Amniotic epithelial cell (primary cell): ENCODE results near the gene TMEM38A.
"Not testable (repeated sequence)": the region's sequence is repeated elsewhere in the genome, so short reads cannot be mapped to it uniquely, and the experiment has no call there.

ENCODE experiments used
- DNase-seq: peaks from one replicate; pipeline ENCODE4 v3.0.0-alpha.2; 2010; ENCODE audit warnings: low read depth

TMEM38A gene

DNA sequence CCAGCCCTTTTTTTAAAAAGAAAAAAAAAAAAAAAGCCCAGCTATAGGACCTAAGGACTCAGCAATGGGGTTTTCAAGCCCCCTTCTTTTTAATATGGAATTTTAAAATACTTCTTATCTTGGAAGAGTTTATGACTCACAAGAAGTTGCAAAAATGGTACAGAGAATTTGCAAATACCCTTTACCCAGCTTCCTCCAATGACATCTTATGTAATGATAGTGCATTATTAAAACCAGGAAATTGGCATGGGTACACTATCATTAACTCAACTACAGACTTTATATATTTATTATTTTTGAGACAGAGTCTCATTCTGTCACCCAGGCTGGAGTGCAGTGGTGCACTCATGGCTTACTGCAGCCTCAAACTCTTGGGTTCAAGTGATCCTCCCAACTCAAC, 16.1 kb downstream of the TMEM38A start:
- DNase-seq = peak; percentile 21

DNA sequence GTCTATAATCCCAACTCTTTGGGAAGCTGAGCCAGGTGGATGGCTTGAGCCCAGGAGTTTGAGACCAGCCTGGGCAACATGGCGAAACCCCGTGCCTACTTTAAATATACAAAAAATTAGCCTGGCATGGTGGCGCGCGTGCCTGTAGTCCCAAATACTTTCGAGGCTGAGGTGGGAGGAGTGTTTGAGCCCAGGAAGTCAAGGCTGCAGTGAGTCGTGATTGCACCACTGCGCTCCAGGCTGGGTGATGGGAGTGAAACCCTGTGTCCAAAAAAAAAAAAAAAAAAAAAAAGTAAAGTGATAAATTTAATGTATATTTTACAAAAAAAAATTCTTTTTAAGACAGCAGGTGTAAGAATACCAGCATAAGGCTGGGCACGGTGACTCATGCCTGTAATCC, 17.6 kb downstream of the TMEM38A start:
- no peak for DNase-seq

DNA sequence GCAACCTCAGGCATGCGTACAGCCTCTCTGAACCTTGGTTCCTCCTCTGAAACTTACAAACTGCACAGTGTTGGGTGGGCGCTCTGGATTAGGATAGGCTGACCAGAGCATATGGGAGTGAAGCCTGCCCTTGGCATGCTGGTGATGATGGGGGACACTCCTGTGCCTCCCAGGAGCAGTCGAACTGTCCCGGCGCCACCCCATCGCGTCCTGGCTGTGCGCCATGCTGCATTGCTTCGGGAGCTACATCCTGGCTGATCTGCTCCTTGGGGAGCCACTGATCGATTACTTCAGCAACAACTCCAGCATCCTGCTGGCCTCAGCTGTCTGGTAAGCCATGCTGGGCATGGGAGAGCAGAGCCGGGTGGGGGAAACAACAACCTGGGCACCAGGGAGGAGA, 18.9 kb downstream of the TMEM38A start:
- no peak for DNase-seq

DNA sequence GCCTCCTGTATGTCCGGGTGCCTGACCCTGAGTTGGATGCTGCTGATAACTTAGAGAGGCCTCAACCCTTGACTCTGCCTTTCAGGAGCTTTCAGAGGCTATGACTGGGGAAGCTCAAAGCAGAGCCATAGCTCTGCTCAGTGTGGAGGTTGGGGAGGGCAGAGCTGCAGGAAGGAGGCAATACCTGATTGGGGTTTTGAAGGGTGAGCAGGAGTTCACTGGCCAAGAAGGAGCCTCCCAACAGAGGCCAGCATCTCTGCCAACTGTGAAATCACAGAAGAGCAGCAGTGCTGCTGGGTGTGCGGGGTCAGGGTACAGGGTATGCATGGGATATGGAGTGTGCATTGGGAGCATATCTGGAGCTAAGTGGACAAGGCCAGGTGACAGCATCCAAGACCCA, 21.6 kb downstream of the TMEM38A start:
- no peak for DNase-seq

DNA sequence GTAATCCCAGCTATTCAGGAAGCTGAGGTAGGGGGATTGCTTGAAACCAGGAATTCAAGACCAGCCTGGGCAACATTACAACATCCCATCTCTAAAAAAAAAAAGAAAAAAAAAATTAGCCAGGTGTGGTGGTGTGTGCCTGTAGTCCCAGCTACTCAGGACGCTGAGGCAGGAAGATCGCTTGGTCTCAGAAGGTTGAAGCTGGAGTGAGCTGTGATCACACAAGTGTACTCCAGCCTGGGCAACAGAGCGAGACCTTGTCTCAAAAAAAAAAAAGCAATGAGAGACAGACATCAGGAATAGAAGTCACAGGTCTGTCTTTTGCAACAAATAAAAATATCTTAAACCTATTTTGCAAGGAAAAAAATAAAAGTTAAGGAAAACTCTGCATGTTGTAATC, 23.3 kb downstream of the TMEM38A start:
- DNase-seq = no peak

DNA sequence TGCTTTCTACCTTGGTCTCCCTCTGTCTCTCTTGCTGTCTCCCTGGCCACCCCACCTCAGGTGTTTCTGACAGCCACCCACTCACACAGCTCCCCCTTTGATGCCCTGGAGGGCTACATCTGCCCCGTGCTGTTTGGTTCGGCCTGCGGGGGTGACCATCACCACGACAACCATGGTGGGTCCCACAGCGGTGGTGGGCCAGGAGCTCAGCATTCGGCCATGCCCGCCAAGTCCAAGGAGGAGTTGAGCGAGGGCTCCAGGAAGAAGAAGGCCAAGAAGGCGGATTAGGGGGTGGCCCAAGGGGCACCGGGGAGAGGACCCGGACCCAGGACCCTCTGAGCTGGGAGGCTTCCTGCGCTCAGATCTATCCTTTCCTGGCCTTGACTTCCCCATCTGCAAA, 27.1 kb downstream of the TMEM38A start:
- no peak for DNase-seq

DNA sequence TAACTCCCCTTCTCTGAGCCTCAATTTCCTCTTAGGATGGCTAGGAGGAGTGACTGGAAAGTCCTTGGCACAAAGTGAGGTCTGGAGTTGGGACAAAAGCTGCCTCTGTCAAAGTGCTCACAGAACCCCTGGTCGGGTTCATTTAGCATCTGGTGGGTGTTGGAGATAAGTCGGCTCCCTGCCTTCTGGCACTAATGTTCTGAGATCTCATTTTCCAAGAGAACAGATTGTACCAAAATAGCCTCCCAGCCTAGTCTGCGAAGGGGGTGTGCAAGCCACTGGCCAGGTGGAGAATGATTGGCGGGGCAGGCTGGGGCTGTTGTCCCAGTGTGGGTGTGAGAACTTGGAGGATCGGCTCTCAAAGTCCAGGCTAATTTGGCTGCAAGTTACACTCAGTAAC, 38.0 kb downstream of the TMEM38A start:
- no peak for DNase-seq

DNA sequence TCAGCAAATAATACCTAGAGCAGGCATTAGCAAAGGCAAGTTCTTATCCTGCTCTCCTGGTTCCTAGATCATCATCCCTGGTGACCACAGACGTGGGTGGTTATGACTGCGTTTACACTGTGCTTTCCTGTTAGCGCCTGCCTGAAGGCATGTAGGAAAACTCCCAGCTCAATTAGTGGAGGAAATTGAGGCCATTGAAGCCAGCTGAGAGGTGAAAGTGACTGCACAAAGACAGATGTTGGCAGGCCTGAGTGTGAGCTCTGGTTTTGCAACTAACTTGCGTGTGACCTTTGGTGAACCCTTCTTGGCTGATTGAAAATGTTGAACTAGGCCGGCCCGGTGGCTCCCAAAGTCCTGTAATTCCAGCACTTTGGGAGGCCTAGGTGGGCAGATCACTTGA, 41.2 kb downstream of the TMEM38A start:
- peak; percentile 21 for DNase-seq

DNA sequence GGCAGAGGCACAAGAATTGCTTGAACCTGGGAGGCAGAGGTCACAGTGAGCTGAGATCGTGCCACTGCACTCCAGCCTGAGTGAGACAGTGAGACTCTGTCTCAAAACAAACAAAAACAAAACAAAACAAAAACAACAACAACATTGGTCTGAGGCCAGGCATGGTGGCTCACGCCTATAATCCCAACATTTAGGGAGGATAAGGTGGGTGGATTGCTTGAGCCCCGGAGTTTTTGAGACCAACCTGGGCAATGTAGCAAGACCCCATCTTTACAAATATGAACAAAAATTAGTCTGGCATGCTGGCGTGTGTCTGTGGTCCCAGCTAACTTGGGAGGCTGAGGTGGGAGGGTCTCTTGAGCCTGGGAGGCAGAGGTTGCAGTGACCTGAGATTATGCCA, 42.7 kb downstream of the TMEM38A start:
- DNase-seq = no peak

DNA sequence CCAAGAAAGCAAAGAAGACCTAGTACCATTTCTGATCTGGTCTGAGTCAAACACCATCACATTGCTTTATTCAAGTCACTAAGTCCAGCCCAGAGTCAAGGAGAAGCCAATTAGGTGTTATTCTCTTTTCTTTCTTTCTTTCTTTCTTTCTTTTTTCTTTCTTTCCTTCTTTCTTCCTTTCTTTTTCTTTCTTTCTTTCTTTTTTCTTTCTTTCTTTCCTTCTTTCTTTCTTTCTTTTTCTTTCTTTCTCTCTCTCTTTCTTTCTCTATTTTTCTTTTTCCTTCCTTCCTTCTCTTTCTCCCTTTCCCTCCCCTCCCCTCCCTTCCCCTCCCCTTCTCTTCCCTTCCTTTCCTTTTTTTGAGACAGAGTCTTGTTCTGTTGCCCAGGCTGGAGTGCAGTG, 49.9 kb downstream of the TMEM38A start:
- not testable (repeated sequence) for DNase-seq

DNA sequence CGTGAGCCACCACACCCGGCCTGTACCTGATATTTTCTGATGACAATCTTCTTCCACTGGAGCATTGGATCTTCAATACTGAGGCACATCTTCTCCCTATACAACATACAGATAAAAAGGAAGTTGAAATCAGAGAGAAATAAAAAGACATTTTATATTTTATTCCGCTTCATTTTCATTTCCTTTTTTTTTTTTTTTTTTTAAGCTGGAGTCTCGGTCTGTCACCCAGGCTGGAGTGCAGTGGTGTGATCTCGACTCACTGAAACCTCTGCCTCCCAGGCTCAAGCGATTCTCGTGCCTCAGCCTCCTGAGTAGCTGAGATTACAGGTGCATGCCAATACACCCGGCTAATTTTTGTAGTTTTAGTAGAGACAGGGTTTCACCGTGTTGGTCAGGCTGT, 51.4 kb downstream of the TMEM38A start:
- not testable (repeated sequence) for DNase-seq

DNA sequence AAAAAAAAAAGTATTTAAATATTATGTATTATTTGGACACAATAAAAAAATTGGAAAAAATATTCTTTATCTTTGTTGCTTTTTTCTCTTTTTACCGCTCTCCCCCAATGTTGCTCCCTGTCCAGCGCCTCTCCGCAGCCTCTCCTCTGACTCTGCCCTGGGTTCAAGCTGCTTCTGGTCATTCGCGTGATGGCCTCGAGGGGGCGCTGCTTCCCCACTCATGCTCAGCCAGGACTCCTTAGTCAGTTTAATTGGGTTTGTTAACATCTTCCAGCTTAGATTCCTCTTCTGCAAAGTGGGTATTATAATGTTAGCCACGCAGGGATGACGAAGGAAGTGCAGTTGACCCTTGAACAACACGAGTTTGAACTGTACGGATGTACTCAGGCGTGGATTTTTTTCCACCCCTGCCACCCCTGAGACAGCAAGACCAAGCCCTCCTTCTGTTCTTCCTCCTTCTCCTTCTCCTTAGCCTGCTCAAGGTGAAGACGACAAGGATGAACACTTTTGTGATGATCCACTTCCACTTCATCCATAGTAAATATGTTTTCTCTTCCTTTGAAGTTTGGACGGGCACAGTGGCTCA, 53.9 kb downstream of the TMEM38A start:
- DNase-seq = peak; percentile 21

DNA sequence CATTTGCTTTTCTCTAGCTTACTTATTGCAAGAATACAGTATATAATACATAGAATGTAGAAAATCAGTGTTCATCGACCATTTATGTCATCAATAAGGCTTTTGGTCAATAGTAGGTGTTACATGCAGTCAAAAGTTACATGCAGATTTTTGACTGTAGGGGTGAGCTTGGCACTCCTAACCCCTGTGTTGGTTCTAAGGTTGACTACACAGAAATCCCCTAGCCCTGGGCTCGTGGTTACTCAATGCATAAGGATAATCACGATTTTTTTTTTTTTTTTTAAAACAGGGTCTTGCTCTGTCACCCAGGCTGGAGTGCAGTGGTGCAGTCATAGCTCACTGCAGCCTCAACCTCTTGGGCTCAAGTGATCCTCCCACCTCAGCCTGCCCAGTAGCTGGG, 54.7 kb downstream of the TMEM38A start:
- DNase-seq = no peak

DNA sequence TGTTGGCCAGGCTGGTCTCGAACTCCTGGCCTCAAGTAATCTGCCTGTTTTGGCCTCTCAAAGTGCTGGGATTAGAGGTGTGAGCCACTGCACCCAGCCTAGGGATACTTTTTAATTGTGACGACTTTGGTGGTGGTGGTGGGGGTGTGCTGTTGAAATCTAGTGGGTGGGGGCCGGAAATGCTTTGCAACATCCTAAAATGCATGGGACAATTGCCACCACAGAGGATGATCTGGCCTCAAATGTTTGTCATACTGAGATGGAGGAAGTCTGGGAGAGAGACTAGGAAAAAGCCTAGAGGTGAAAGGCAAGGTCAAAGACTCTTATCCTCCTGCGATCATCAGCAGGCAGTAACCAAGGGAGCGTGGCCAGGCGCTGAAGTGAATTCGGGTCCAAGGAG, 60.1 kb downstream of the TMEM38A start:
- no peak for DNase-seq

DNA sequence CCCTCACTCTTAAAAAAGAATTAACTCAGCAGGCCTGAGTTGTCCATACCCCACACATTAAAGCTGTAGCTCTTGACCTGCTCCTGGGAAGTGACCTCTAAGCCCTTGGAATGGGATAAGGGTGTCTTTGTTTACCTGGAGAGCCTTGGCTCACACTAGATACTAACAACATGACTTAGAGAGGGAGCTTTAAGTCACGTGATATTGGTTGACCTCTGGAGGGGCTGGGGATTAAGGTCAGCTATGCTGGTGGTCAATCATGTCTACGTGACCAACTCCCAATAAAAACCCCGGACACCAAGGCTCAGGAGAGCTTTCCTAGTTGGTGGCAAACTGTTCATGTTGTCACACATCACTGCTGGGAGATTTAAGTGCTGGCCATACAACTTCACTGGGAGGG, 61.7 kb downstream of the TMEM38A start:
- no peak for DNase-seq

DNA sequence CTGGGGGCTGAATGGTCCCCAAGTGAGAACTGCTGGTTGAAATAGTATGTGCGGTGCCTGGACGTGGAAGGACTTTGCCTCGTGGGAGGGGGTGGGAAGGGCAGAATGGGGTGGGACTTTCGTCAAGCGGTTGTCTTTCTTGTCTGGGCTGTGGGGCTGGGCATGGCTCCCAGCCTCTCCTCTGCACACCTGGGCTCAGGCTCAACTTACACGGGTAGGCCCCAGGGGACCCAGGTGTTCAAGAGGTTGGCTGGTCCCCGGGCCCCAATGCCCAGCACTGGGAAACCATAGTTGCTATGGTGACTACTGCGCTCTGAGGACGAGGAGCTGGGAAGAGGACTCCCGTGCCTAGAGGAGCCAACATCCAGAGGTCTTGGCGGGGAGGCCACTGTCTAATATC, 66.0 kb downstream of the TMEM38A start:
- no peak for DNase-seq

DNA sequence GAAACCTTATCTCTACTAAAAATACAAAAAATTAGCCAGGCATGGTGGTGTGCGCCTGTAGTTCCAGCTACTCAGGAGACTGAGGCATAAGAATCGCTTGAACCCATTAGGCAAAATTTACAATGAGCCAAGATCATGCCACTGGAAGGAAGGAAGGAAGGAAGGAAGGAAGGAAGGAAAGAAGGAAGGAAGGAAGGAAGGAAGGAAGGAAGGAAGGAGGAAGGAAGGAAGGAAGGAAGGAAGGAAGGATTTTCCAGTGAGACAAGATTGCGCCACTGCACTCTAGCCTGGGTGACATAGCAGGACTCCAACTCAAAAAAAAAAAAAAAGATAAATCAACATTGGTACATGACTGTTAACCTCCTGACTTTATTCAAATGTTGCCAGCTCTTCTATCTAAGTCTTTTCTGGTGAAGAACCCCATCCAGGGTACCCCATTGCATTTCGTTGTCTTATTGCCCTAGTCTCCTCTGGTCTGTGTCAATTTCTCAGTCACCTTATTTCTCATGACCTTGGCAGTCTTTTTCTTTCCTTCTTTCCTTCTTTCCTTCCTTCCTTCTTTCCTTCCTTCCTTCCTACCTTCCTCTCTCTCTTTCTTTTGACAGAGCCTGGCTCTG, 74.8 kb downstream of the TMEM38A start:
- not testable (repeated sequence) for DNase-seq

DNA sequence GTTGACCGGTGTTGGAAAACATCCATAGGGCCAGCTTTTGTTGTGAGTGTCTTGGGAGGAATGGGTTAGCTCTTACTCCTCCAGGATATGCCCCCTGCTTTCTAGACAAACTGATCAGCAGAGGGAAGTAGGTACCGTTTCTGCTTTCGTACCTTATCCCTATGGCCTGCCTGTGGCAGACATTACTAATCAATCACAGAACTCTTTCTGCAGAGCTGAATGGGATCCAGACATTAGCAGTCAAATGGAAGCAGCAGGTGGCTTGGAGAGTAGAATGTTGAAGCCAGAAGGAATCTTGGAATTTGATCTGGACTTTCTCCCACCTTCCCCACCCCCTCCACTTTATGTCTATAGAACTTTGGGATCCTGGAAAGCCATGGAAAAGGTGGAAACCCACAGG, 75.8 kb downstream of the TMEM38A start:
- no peak for DNase-seq

DNA sequence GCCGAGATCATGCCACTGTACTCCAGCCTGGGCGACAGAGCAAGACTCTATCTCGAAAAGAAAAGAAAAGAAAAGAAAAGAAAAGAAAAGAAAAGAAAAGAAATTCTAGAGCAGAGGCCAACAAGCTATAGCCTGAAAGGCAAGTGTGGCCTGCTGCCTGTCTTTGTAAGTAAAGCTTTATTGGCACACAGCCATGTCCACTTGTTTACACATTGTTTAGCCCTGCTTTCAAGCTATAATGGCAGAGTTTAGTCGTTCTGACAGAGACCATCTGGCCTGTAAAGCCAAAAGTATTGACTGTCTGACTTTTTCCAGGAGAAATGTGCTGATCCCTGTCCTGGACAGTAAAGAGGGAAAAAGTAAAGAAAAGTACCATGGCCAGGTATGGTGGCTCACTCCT, 77.0 kb downstream of the TMEM38A start:
- DNase-seq = no peak

DNA sequence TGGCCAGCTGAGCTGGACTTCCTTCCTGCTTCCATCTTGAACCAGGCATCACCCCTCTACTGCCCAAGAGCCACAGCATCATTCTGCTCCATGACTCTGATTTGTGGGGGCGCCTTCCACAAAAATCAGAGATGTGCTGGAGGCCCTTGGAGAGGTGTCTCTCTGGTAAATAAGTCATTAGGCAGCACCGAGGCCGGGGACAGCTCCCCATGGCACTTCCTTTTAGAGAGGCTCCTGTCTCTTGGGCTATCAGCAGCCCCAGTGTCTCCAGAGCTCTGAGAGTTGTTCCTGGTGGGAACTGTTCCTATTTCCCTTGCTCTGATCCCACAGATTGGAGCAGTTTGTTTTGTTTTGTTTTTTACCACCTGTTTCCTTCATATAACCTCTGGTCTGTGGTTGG, 78.6 kb downstream of the TMEM38A start:
- DNase-seq = no peak
